ENCODE data around the gene CAD. TPM values are rescaled to one million over a fixed set of nuclear protein-coding genes. Genes with fewer than 3 reads are reported as not detected.

CAD gene
- total RNA-seq, 8 experiments from 2014 or later: 20.5 to 72.3 (median 31.5) TPM

GRCh38 chr2:27250652-27251379 is 33.6 kb downstream of the CAD start:
- peaks cover 7 to 15% of the 10 kb centered on the region in 2 donors for H3K4me1 ChIP-seq (replicated peaks in 1 of 2)
- peak in 5 of 8 experiments; percentile 22 to 76 (median 65) for ATAC-seq (replicated peaks in 6 of 8)
- WGBS, 10 experiments: 50 to 89% (median 74%) methylated on average over 1 to 8 of the region's 13 CpGs; no CpG with 5 or more reads in 3 of the 10 experiments
- H3K4me3 ChIP-seq: no peak overlapping the region
- no peak overlapping the region for H3K27ac ChIP-seq
- in situ Hi-C loops (cut with MboI; ENCODE audit: low pct_unique_long_range_greater_than_20kb in 2 of 9, low sequenced_read_pairs in 9 of 9, unreplicated experiment in 9 of 9): no loop called here

DNA sequence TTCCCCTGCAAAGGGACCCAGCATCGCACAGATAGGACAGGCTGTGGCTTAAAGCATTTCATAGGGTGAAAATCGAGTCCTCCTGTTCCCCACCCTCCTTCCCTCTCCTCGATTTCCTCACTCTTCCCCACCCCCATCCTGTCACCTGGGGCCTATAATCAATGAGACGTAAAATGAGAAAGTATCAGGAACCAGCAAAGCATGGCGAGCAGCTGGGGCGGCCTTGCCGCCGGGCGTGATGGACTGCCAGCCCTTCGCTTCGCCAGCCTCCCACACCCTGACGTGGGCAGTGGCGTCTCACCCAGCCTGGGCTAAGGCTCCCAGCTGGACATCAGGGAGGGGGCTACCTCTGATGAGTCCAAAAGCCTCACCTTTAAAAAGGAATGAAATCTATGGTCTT is 34.6 kb downstream of the CAD start:
- no peak for ATAC-seq (replicated peaks in 6 of 8)
- peaks cover 7 to 15% of the 10 kb centered on the region in 2 donors for H3K4me1 ChIP-seq (replicated peaks in 1 of 2)
- WGBS, 10 experiments: 0 to 100% (median 81%) methylated on average over 1 to 10 of the region's 13 CpGs; no CpG with 5 or more reads in 5 of the 10 experiments
- no peak overlapping the region for H3K27ac ChIP-seq
- in situ Hi-C loops (cut with MboI; ENCODE audit: low pct_unique_long_range_greater_than_20kb in 2 of 9, low sequenced_read_pairs in 9 of 9, unreplicated experiment in 9 of 9): no loop called here
- H3K4me3 ChIP-seq: no peak overlapping the region

GRCh38 chr2:27255187-27255586 is 38.0 kb downstream of the CAD start:
- no peak for ATAC-seq (replicated peaks in 6 of 8)
- Histone ChIP-seq H3K4me3 (no peak overlapping the region), H3K27ac (no peak overlapping the region), H3K4me1 (replicated peaks in 1 of 2) (peaks cover 7 to 12% of the 10 kb centered on the region in 2 donors)
- in situ Hi-C loops (cut with MboI; ENCODE audit: low pct_unique_long_range_greater_than_20kb in 2 of 9, low sequenced_read_pairs in 9 of 9, unreplicated experiment in 9 of 9): no loop called here
- WGBS, 10 experiments: 20 to 41% (median 39%) methylated on average over 1 to 6 of the region's 13 CpGs; no CpG with 5 or more reads in 3 of the 10 experiments

DNA sequence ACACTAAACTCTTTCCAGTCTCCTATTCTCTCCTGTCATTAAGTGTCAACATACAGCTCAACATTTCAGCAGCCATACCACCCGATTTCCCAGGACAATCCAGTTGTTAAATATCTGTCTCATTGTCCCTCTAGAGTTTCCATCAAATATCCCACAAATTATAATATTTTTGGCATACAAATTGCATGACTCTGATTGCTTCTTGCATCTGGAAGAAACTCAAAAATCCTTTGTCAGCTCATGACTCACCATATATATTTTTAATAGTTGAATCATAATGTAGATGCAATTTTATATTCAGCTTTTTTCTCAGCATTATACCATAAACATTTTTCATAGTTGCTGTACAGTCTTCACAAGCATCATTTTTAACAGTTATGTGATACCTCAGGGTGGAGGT is 38.5 kb downstream of the CAD start:
- Histone ChIP-seq H3K4me3 (no peak overlapping the region), H3K4me1 (replicated peaks in 1 of 2) (peaks cover 2 to 7% of the 10 kb centered on the region in 2 donors), H3K27ac (no peak overlapping the region)
- ATAC-seq (replicated peaks in 6 of 8): no peak
- in situ Hi-C loops (cut with MboI; ENCODE audit: low pct_unique_long_range_greater_than_20kb in 2 of 9, low sequenced_read_pairs in 9 of 9, unreplicated experiment in 9 of 9): no loop called here
- WGBS, 10 experiments: 0 to 60% (median 42%) methylated on average over 1 of the region's 1 CpG; no CpG with 5 or more reads in 2 of the 10 experiments

GRCh38 chr2:27256855-27257454 is 39.8 kb downstream of the CAD start:
- ATAC-seq (replicated peaks in 6 of 8): no peak
- Histone ChIP-seq H3K27ac (no peak overlapping the region), H3K4me3 (no peak overlapping the region), H3K4me1 (replicated peaks in 1 of 2) (no peaks in the 10 kb centered on the region)
- 60 to 100% (median 73%) methylated on average over 1 to 2 of the region's 7 CpGs; no CpG with 5 or more reads in 7 of the 10 experiments for WGBS, 10 experiments
- in situ Hi-C loops (cut with MboI; ENCODE audit: low pct_unique_long_range_greater_than_20kb in 2 of 9, low sequenced_read_pairs in 9 of 9, unreplicated experiment in 9 of 9): no loop called here

DNA sequence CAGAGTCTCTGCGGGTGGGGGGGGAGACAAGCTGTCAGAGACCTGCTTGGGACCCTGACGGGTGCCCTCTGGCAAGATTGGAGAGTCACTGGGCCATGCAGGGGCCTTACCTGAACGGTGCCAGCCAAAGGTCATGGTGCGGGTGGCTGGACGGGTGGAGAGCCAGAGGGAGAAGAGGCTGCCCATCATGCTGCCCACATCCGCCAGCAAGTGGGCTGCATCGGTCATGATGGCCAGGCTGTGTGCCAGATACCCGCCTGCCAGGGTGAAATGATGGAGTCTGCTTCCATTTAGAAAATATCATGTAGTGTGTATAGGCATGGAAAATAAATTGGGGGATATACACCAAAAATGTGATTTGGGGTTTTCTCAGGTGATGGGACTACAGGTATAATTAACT is 40.9 kb downstream of the CAD start:
- H3K27ac ChIP-seq: no peak overlapping the region

GRCh38 chr2:27261241-27261925 is 44.2 kb downstream of the CAD start:
- Histone ChIP-seq H3K27ac (no peak overlapping the region), H3K4me3 (peak overlapping the region in 2 of 5 donors; percentile 29 to 35), H3K4me1 (replicated peaks in 1 of 2) (peaks cover 6 to 10% of the 10 kb centered on the region in 2 donors)
- 0 to 73% (median 44%) methylated on average over 1 to 4 of the region's 11 CpGs; no CpG with 5 or more reads in 7 of the 10 experiments for WGBS, 10 experiments
- in situ Hi-C loops (cut with MboI; ENCODE audit: low pct_unique_long_range_greater_than_20kb in 2 of 9, low sequenced_read_pairs in 9 of 9, unreplicated experiment in 9 of 9): no loop called here
- ATAC-seq (replicated peaks in 6 of 8): no peak

More for the DNA sequence above, 40.9 kb downstream of the CAD start:
- no peak overlapping the region for H3K4me3 ChIP-seq
- in situ Hi-C loops (cut with MboI; ENCODE audit: low pct_unique_long_range_greater_than_20kb in 2 of 9, low sequenced_read_pairs in 9 of 9, unreplicated experiment in 9 of 9): no loop called here
- 40 to 100% (median 82%) methylated on average over 1 to 3 of the region's 8 CpGs; no CpG with 5 or more reads in 5 of the 10 experiments for WGBS, 10 experiments
- H3K4me1 ChIP-seq (replicated peaks in 1 of 2): peaks cover 0 to 6% of the 10 kb centered on the region in 2 donors
- no peak for ATAC-seq (replicated peaks in 6 of 8)

DNA sequence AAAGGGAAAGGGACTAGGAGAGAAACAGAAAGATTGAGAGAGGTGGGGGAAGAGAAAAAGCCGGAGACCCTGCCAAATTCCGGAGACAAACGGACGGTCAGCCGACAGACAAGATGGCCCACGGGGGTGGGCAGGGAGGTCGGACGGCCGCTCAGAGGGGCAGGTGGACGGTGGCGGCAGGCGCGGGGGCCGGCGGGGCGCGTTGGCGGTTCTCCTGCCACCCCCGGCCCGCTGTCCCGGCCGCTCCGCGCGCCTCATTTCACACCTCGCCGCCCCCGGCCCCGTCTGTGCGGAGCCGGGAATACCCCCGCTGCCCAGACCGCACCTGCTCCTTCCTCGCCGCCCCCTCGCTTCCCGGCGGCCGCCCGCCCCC is 44.7 kb downstream of the CAD start:
- H3K4me1 ChIP-seq (replicated peaks in 1 of 2): peaks cover 6 to 10% of the 10 kb centered on the region in 2 donors
- ATAC-seq (replicated peaks in 6 of 8): peak in 1 of 8 experiments; percentile 1
- H3K27ac ChIP-seq: no peak overlapping the region
- no CpG with 5 or more reads among the region's 40 CpGs for WGBS, 10 experiments
- in situ Hi-C loops (cut with MboI; ENCODE audit: low pct_unique_long_range_greater_than_20kb in 2 of 9, low sequenced_read_pairs in 9 of 9, unreplicated experiment in 9 of 9): no loop called here
- peak overlapping the region; percentile 13 to 35 (median 27) for H3K4me3 ChIP-seq

DNA sequence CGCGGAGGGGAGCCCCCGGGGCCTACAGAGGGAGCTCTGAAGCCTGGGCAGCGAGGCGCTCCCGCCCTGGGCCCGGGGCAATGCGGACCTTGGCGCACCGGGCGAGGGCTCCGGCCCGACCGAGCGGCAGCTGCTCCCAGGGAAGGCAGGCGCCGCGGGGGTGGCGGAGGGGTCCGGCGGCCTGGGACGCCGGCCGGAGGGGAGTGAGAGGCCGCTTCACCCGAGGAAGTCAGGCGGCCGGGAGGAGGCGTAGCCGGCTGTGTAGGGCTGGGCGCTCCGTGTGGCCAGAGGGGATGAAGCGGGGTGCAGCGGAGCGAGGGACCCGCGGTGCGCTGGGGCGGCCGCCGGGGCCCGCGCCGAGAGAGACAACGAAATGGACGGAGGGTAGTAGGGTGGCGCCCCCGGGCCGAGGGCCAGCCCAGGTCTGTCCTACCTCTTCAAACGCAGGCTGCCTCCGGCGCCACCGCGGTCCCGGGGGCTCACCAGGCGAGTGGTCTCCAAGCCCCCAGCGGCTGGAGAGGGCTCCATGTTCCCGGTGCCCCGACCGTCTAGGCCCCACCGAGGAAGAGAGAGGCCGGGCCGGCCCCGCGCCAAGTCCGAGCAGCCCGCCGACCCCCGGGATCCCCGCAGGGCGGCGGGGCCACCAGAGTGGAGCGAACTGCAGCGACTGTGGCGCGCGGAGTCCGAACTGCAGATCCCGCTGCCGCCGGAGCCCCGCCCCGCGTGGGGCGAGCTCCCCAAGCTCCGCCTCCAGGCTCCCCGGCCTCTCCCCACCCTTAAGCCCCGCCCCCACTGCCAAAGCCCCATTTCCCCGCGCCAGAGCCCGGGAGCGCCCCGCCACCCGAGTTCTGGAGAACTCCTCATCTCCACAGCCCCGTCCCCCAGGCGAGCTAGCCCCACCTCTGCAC is 45.5 kb downstream of the CAD start, which contains the start of gene SLC30A3:
TSS of gene SLC30A3 (minus strand) at position 669 of the 908 bp plus-strand sequence. CDS start at position 528, 141 bp downstream.
- no CpG with 5 or more reads among the region's 96 CpGs for WGBS, 10 experiments
- Histone ChIP-seq H3K4me1 (replicated peaks in 1 of 2) (peaks cover 6 to 10% of the 10 kb centered on the region in 2 donors), H3K4me3 (peak within 1 kb of the TSS; percentile 13 to 35 (median 27)), H3K27ac (no peak within 1 kb of the TSS)
- in situ Hi-C loops (cut with MboI; ENCODE audit: low pct_unique_long_range_greater_than_20kb in 2 of 9, low sequenced_read_pairs in 9 of 9, unreplicated experiment in 9 of 9): no loop called here
- peak; percentile 30 to 72 (median 46) for ATAC-seq (replicated peaks in 6 of 8)

DNA sequence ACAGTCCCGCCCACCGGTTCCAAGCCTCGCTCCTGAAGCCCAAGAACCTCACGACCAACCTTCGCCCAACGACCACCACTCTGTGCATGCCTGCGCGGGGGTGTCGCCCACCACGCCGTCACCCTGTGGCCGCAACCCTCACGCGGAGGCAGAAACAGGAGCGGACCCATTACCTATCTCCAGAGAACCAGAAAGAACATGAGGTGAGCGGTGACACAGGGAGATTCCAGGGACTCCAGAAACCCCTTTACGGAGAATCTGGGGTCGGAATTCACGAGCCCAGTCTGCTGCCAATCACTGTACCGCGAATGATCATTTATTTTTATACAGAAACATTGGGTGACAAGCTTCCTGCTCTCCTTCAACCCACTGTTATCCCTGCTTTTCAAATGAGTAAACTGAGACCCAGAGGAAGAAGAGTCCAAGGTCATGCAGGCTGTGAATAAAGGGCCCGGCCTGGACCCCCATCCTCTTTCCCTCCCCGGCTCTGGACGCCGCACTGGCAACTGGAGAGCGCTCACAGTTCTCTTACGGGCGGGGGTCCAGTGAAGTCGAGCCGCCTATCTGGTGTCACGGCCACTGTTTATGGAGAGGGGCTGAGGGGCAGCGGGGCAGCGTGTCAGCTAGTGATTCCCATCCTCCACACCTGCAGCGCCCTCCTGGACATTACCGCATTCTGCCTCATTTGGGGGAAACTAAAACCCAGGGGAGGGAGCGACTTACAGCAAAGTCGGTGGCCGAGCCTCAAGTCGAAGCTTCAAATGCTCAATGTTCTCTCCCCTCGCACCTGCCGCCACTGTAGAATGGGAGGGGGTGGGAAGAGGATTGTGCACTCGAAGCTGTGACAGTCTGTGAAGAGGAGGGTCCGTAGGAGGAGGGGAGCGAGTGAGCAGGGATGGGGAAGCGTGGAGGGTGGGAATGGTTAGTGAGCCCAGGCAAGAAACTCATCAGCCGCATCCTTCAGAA is 46.4 kb downstream of the CAD start:
- Histone ChIP-seq H3K4me3 (peak overlapping the region; percentile 13 to 35 (median 27)), H3K4me1 (replicated peaks in 1 of 2) (peaks cover 6 to 10% of the 10 kb centered on the region in 2 donors), H3K27ac (no peak overlapping the region)
- ATAC-seq (replicated peaks in 6 of 8): peak in 1 of 8 experiments; percentile 8
- WGBS, 10 experiments: 0 to 20% (median 4%) methylated on average over 1 to 14 of the region's 46 CpGs; no CpG with 5 or more reads in 2 of the 10 experiments
- in situ Hi-C loops (cut with MboI; ENCODE audit: low pct_unique_long_range_greater_than_20kb in 2 of 9, low sequenced_read_pairs in 9 of 9, unreplicated experiment in 9 of 9): no loop called here

DNA sequence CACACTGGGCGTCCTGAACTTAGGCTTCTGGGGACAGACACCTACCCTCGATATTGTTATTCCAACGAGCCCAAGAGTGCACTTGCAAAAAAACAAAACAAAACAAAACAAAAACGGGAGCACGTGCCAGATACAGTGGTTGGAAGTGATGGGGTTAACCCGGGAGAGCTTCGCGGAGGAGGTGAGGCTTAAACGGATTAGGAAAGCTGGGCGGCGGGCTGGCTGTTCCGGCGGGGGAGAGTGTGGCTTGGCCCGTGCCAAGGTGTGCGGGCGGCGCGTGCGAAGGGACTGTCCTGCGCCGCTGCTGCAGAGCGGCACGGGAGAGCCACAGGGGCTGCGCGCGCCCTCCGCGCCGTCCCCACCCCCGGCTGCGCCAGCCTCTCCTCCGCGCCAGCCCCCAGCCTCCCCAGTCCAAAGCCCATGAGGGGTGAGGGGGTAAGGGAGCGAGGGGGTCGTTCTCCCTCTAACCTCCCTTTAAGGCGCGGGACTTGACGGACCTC is 47.1 kb downstream of the CAD start:
- ATAC-seq (replicated peaks in 6 of 8): peak in 7 of 8 experiments; percentile 6 to 46 (median 38)
- in situ Hi-C loops (cut with MboI; ENCODE audit: low pct_unique_long_range_greater_than_20kb in 2 of 9, low sequenced_read_pairs in 9 of 9, unreplicated experiment in 9 of 9): no loop called here
- 2 to 6% (median 4%) methylated on average over 3 to 16 of the region's 38 CpGs; no CpG with 5 or more reads in 7 of the 10 experiments for WGBS, 10 experiments
- Histone ChIP-seq H3K4me1 (replicated peaks in 1 of 2) (peaks cover 6 to 10% of the 10 kb centered on the region in 2 donors), H3K27ac (no peak overlapping the region), H3K4me3 (peak overlapping the region; percentile 22 to 35 (median 29))
